Endothelial cell of umbilical vein (primary cell): ENCODE measurements around the gene PROZ. TPM values are rescaled to one million over a fixed set of nuclear protein-coding genes. Genes with fewer than 3 reads are reported as not detected.

Source experiments
- BruUV-seq: library from RNA; stranded (reverse); fragments of 400-500 nt; replicated peaks from 2 replicates; lab custom pipeline; 2021; lab: Mats Ljungman, UMichigan
- CTCF ChIA-PET: fragments of 300-600, 350-600 bp; sonication (Branson Sonifier 250); formaldehyde crosslinking; loops from one replicate; lab custom pipeline; 2021; ENCODE audit warnings: antibody characterized with exemption, inconsistent platforms; lab: Charles Lee
- POLR2A ChIA-PET: fragments of 300-600, 350-600 bp; sonication (Branson Sonifier 250); formaldehyde crosslinking; loops from one replicate; lab custom pipeline; 2021; ENCODE audit warnings: antibody characterized with exemption, inconsistent platforms; lab: Charles Lee
- DNase-seq: peaks from one replicate; pipeline ENCODE4 v3.0.0-alpha.2; 2011; ENCODE audit warnings: low read depth, low spot score
- FAIRE-seq: peaks from 2 replicates; lab custom pipeline; 2011; peaks lifted over from hg19 to GRCh38; lab: Jason Lieb, UNC
- H2AFZ ChIP-seq: 2 replicates; pipeline ENCODE4 v1.6.0; 2012; ENCODE audit warnings: low read depth, low read length, control low read depth, inconsistent platforms
- H3K27ac ChIP-seq: 2 replicates; pipeline ENCODE4 v1.5.1; 2011; ENCODE audit warnings: low read depth, mild to moderate bottlenecking, control low read depth, low read length, moderate library complexity; ENCODE audit not compliant: insufficient read depth
- H3K27me3 ChIP-seq, 2 experiments: 2 replicates each; pipeline versions ENCODE4 v1.6.0 to v1.6.1; 2011; ENCODE audit warnings: low read length in 2 of 2, mixed read lengths in 1 of 2; ENCODE audit not compliant: control insufficient read depth in 2 of 2, insufficient read depth in 2 of 2
- H3K36me3 ChIP-seq, 2 experiments: 2 replicates in 1 of 2; 3 replicates in 1 of 2; pipeline ENCODE4 v1.5.1; 2011; ENCODE audit warnings: low read length in 2 of 2, mild to moderate bottlenecking in 1 of 2, moderate library complexity in 1 of 2; ENCODE audit not compliant: control insufficient read depth in 2 of 2, insufficient read depth in 2 of 2; ENCODE audit errors: extremely low read depth in 1 of 2
- H3K4me1 ChIP-seq: 3 replicates; pipeline ENCODE4 v1.5.1; 2011; ENCODE audit warnings: mild to moderate bottlenecking, low read length; ENCODE audit not compliant: control insufficient read depth, insufficient read depth; ENCODE audit errors: extremely low read depth
- H3K4me2 ChIP-seq: 2 replicates; pipeline ENCODE4 v1.6.1; 2011; ENCODE audit warnings: low read length, control low read depth, mixed read lengths; ENCODE audit not compliant: insufficient read depth
- H3K4me3 ChIP-seq, 3 experiments: fragments of 200-600 bp in 1 of 3; sonication (generic), shearing (Covaris generic) in 1 of 3; replicated peaks in 1 of 3; 2 replicates each; pipeline ENCODE4 v1.5.1; 2011 to 2016; ENCODE audit warnings: control low read depth in 3 of 3, low read length in 3 of 3, mild to moderate bottlenecking in 2 of 3, inconsistent platforms in 1 of 3, low read depth in 1 of 3, moderate library complexity in 1 of 3; ENCODE audit not compliant: insufficient read depth in 1 of 3
- H3K79me2 ChIP-seq: 2 replicates; pipeline ENCODE4 v1.6.0; 2012; ENCODE audit warnings: low read length, inconsistent platforms; ENCODE audit not compliant: control insufficient read depth, insufficient read depth
- H3K9ac ChIP-seq: replicated peaks from 2 replicates; pipeline ENCODE3; 2011; ENCODE audit warnings: low read length, control low read depth; ENCODE audit not compliant: insufficient read depth; ENCODE audit errors: extremely low read depth
- H3K9me1 ChIP-seq: replicated peaks from 3 replicates; pipeline ENCODE4 v1.6.0; 2011; ENCODE audit warnings: mild to moderate bottlenecking, low read length; ENCODE audit not compliant: control insufficient read depth, insufficient read depth; ENCODE audit errors: extremely low read depth
- H3K9me3 ChIP-seq: replicated peaks from 2 replicates; pipeline ENCODE4 v1.5.1; 2012; ENCODE audit warnings: low read length, inconsistent platforms; ENCODE audit not compliant: control insufficient read depth, insufficient read depth
- H4K20me1 ChIP-seq: replicated peaks from 2 replicates; pipeline ENCODE3; 2011; ENCODE audit warnings: mild to moderate bottlenecking, low read length; ENCODE audit not compliant: control insufficient read depth, insufficient read depth; ENCODE audit errors: extremely low read depth
- CTCF ChIP-seq, 2 donors: IDR thresholded peaks; 1 replicate in 1 of 2; 2 replicates in 1 of 2; pipeline ENCODE4 v1.5.1; 2011; ENCODE audit warnings: low read length in 2 of 2, mild to moderate bottlenecking in 2 of 2, moderate library complexity in 2 of 2, control low read depth in 1 of 2, inconsistent platforms in 1 of 2, low read depth in 1 of 2; ENCODE audit not compliant: insufficient read depth in 1 of 2; ENCODE audit errors: extremely low read depth in 1 of 2
- EZH2 ChIP-seq: IDR thresholded peaks from 2 replicates; pipeline ENCODE4 v1.6.1; 2012; ENCODE audit warnings: borderline replicate concordance, low read depth, mild to moderate bottlenecking, moderate library complexity, low read length, inconsistent platforms; ENCODE audit not compliant: severe bottlenecking
- FOS ChIP-seq: IDR thresholded peaks from 2 replicates; pipeline ENCODE4 v1.6.1; 2011; ENCODE audit warnings: mild to moderate bottlenecking, low read length, moderate library complexity, borderline replicate concordance; ENCODE audit not compliant: insufficient read depth
- GATA2 ChIP-seq: IDR thresholded peaks from 2 replicates; pipeline ENCODE4 v1.7.0; 2011; ENCODE audit warnings: low read depth, mild to moderate bottlenecking, moderate library complexity, mixed read lengths, low read length; ENCODE audit not compliant: insufficient read length, insufficient read depth
- JUN ChIP-seq: IDR thresholded peaks from 2 replicates; pipeline ENCODE4 v1.6.1; 2011; ENCODE audit warnings: borderline replicate concordance, low read depth; ENCODE audit not compliant: insufficient read length, insufficient read depth
- MAX ChIP-seq: IDR thresholded peaks from 2 replicates; pipeline ENCODE4 v1.6.1; 2011; ENCODE audit not compliant: insufficient read depth, insufficient read length
- MYC ChIP-seq: IDR thresholded peaks from one replicate; pipeline ENCODE4 v1.6.1; 2011; ENCODE audit warnings: mild to moderate bottlenecking, low read depth, low read length
- POLR2A ChIP-seq: IDR thresholded peaks from 2 replicates; pipeline ENCODE4 v1.6.1; 2012; ENCODE audit warnings: low read depth, mild to moderate bottlenecking, control low read depth, low read length
- POLR2AphosphoS5 ChIP-seq: IDR thresholded peaks from 2 replicates; pipeline ENCODE4 v1.6.1; 2012; ENCODE audit warnings: low read depth, mild to moderate bottlenecking, control low read depth, low read length, moderate library complexity; ENCODE audit not compliant: insufficient read depth
- dilution Hi-C: fragments of 300-500 bp; cut with MboI; formaldehyde crosslinking; loops from one replicate; pipeline ENCODE4 v1.15.0; 2019; ENCODE audit warnings: low sequenced_read_pairs; ENCODE audit not compliant: extremely low pct_ligation_motif_present
- intact Hi-C: fragments of 100-400 bp; cut with micrococcal nuclease; formaldehyde crosslinking; loops from one replicate; pipeline ENCODE4 v1.10.0; 2022
- polyA plus RNA-seq, 4 experiments: library from polyadenylated mRNA; depleted of rRNA in 3 of 4; stranded (reverse) in 3 of 4; unstranded in 1 of 4; fragments of >200 nt; gene quantifications; 2 replicates each; pipeline versions ENCODE4 v1.2.1 to v1.2.3, GENCODE V29; 2011 to 2012; ENCODE audit warnings: missing spikeins in 1 of 4
- total RNA-seq: library from RNA; stranded (reverse); gene quantifications from 2 replicates; pipeline ENCODE4 v1.2.3, GENCODE V29; 2021

Gene PROZ
- total and polyA plus RNA-seq, 2 donors (not counting 3 experiments of a cell fraction or from before 2014, with no cell fraction given): not detected

DNA sequence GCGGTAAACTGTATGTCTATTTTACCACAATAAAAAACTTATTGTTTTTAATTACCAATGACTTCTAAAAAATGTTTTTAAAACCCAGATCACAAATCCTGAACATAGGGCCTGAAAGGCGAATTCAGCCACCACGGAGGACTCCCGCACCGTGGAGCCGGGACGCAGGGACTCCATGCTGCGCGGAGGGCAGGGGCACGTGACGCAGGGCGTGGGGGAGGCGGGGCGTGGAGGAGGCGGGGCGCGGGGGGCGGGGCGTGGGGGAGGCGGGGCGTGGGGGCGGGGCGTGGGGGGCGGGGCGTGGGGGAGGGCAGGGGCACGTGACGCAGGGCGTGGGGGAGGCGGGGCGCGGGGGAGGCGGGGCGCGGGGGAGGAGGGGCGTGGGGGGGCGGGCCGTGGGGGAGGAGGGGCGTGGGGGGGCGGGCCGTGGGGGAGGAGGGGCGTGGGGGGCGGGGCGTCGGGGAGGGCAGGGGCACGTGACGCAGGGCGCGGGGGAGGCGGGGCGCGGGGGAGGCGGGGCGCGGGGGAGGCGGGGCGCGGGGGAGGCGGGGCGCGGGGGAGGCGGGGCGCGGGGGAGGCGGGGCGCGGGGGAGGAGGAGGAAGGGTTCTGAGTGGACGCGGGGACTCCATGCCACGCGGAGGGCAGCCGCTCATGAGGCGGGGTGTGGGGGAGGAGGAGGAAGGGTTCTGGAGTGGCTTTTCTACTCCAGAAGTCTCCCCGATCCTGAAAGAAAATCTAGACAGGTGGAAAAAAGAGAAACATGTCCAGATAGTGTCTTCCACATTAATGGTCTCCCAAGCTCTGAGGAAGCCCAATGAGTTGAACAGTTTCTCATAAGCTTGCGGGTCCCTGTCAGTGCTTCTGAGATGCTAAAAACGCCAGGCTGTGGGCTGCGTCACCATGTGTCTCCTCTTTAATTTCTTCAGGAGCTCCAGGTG, 4.4 kb upstream of the PROZ start:
- Histone ChIP-seq H4K20me1 (no peaks in the 10 kb centered on the region), H3K36me3 (no peaks in the 10 kb centered on the region), H3K9me1 (no peaks in the 10 kb centered on the region), H3K4me3 (peak overlapping the region in 2 of 3 experiments; percentile 22 to 41), H3K9me3 (no peaks in the 10 kb centered on the region), H3K4me2 (peak overlapping the region; percentile 69), H3K9ac (peak overlapping the region; percentile 19), H2AFZ (peak overlapping the region; percentile 90), H3K27me3 (peaks cover 2 to 9% of the 10 kb centered on the region in 2 experiments), H3K27ac (no peak overlapping the region), H3K79me2 (no peaks in the 10 kb centered on the region), H3K4me1 (peaks cover 6% of the 10 kb centered on the region)
- FAIRE-seq (peak; percentile 62), DNase-seq (peak; percentile 62)
- intact Hi-C loops (loop anchor here (1.0 kb wide), 2 partner anchors 33 to 55 kb away; partner anchors contain the start of gene CUL4A), dilution Hi-C loops (no loop called here)
- ChIA-PET CTCF (interaction anchor here (1.0 kb wide), 1 partner anchor 33 kb away, joined by 3 read pairs; no protein-coding TSS in a partner anchor), POLR2A (no interaction called here)
- TF ChIP-seq CTCF (IDR thresholded peaks at IDR 0.05; ENCODE audit: extremely low read depth in 1 of 2, insufficient read depth in 1 of 2, low read depth in 1 of 2, low read length in 2 of 2) (no peak), POLR2A (peak; percentile 90), MYC (no peak), EZH2 (no peak), MAX (peak; percentile 78), JUN (no peak), POLR2AphosphoS5 (peak; percentile 62), FOS (no peak), GATA2 (no peak)
- TSS peak; percentile 52 for BruUV-seq
